ENCODE results near the gene CLASRP.

DNA sequence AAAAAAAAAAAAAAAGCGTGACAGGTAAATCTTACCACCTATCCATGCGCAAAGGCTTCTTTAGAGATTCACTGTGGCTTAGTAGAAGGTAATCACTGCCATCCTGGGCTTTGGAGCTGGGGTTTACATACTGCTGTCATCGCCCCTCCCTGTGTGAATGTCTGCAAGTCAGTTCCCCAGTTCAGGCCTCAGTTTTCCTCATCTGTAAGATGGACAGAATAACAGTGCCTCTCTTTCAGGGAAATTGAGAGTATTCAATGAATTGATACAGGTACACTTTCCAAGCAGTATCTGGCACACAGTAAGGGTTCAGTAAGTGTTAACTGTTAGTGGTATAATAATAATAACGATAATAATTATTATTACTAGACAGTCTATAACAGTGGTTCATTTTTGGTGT lies 35.4 kb upstream of the CLASRP start:
- TF ChIP-seq, protein P1, sequence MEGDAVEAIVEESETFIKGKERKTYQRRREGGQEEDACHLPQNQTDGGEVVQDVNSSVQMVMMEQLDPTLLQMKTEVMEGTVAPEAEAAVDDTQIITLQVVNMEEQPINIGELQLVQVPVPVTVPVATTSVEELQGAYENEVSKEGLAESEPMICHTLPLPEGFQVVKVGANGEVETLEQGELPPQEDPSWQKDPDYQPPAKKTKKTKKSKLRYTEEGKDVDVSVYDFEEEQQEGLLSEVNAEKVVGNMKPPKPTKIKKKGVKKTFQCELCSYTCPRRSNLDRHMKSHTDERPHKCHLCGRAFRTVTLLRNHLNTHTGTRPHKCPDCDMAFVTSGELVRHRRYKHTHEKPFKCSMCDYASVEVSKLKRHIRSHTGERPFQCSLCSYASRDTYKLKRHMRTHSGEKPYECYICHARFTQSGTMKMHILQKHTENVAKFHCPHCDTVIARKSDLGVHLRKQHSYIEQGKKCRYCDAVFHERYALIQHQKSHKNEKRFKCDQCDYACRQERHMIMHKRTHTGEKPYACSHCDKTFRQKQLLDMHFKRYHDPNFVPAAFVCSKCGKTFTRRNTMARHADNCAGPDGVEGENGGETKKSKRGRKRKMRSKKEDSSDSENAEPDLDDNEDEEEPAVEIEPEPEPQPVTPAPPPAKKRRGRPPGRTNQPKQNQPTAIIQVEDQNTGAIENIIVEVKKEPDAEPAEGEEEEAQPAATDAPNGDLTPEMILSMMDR (IDR thresholded peaks at IDR 0.05; ENCODE audit: poor library complexity, severe bottlenecking), result no peak
- no peak for TF ChIP-seq EZH2 (IDR thresholded peaks at IDR 0.05; ENCODE audit: borderline replicate concordance, insufficient read depth, low read length, poor library complexity, severe bottlenecking)
- TF ChIP-seq POLR2AphosphoS5 (IDR thresholded peaks at IDR 0.05), result no peak
- no peak for TF ChIP-seq EP300 (conservative IDR thresholded peaks at IDR 0.05; ENCODE audit: poor library complexity, severe bottlenecking)
- no peak for TF ChIP-seq SMC3 (conservative IDR thresholded peaks at IDR 0.05; ENCODE audit: poor library complexity)
- no peak for TF ChIP-seq MXI1 (conservative IDR thresholded peaks at IDR 0.05; ENCODE audit: poor library complexity, severe bottlenecking)
- TF ChIP-seq RAD21 (conservative IDR thresholded peaks at IDR 0.05), result no peak
- TF ChIP-seq, protein P2, sequence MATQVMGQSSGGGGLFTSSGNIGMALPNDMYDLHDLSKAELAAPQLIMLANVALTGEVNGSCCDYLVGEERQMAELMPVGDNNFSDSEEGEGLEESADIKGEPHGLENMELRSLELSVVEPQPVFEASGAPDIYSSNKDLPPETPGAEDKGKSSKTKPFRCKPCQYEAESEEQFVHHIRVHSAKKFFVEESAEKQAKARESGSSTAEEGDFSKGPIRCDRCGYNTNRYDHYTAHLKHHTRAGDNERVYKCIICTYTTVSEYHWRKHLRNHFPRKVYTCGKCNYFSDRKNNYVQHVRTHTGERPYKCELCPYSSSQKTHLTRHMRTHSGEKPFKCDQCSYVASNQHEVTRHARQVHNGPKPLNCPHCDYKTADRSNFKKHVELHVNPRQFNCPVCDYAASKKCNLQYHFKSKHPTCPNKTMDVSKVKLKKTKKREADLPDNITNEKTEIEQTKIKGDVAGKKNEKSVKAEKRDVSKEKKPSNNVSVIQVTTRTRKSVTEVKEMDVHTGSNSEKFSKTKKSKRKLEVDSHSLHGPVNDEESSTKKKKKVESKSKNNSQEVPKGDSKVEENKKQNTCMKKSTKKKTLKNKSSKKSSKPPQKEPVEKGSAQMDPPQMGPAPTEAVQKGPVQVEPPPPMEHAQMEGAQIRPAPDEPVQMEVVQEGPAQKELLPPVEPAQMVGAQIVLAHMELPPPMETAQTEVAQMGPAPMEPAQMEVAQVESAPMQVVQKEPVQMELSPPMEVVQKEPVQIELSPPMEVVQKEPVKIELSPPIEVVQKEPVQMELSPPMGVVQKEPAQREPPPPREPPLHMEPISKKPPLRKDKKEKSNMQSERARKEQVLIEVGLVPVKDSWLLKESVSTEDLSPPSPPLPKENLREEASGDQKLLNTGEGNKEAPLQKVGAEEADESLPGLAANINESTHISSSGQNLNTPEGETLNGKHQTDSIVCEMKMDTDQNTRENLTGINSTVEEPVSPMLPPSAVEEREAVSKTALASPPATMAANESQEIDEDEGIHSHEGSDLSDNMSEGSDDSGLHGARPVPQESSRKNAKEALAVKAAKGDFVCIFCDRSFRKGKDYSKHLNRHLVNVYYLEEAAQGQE (IDR thresholded peaks at IDR 0.05; ENCODE audit: borderline replicate concordance), result no peak
